ENCODE measurements around the gene RHBDF1.
"Not testable (repeated sequence)": the region's sequence is repeated elsewhere in the genome, so short reads cannot be mapped to it uniquely, and the experiment has no call there.

Gene RHBDF1

GRCh38 chr16:44655-45054 lies 27.8 kb downstream of the RHBDF1 start:
- in situ Hi-C loops (cut with MboI; ENCODE audit: low pct_unique_long_range_greater_than_20kb, low sequenced_read_pairs), result no loop called here
- DNase-seq, result no peak

GRCh38 chr16:43294-43693 lies 29.1 kb downstream of the RHBDF1 start:
- in situ Hi-C loops (cut with MboI; ENCODE audit: low pct_unique_long_range_greater_than_20kb, low sequenced_read_pairs), result no loop called here
- no peak for DNase-seq

- DNase-seq, result no peak
- in situ Hi-C loops (cut with MboI; ENCODE audit: low pct_unique_long_range_greater_than_20kb, low sequenced_read_pairs), result no loop called here
Measured at GRCh38 chr16:42691-43090, 29.7 kb downstream of the RHBDF1 start.

- in situ Hi-C loops (cut with MboI; ENCODE audit: low pct_unique_long_range_greater_than_20kb, low sequenced_read_pairs), result no loop called here
- no peak for DNase-seq
Measured at GRCh38 chr16:42069-42457, 30.4 kb downstream of the RHBDF1 start.

- in situ Hi-C loops (cut with MboI; ENCODE audit: low pct_unique_long_range_greater_than_20kb, low sequenced_read_pairs), result no loop called here
- DNase-seq, result no peak
Measured at GRCh38 chr16:41439-42068, 30.9 kb downstream of the RHBDF1 start.

GRCh38 chr16:38941-39892 lies 33.2 kb downstream of the RHBDF1 start:
- DNase-seq, result peak; percentile 56
- in situ Hi-C loops (cut with MboI; ENCODE audit: low pct_unique_long_range_greater_than_20kb, low sequenced_read_pairs), result no loop called here

- in situ Hi-C loops (cut with MboI; ENCODE audit: low pct_unique_long_range_greater_than_20kb, low sequenced_read_pairs); DNase-seq: not testable (repeated sequence)
Measured at GRCh38 chr16:38206-38605, 34.2 kb downstream of the RHBDF1 start.

GRCh38 chr16:37511-37910 lies 34.9 kb downstream of the RHBDF1 start:
- in situ Hi-C loops (cut with MboI; ENCODE audit: low pct_unique_long_range_greater_than_20kb, low sequenced_read_pairs), result no loop called here
- DNase-seq, result no peak

- no peak for DNase-seq
- in situ Hi-C loops (cut with MboI; ENCODE audit: low pct_unique_long_range_greater_than_20kb, low sequenced_read_pairs), result no loop called here
Measured at GRCh38 chr16:36336-36984, 36.0 kb downstream of the RHBDF1 start.

GRCh38 chr16:35678-36305 lies 36.6 kb downstream of the RHBDF1 start:
- in situ Hi-C loops (cut with MboI; ENCODE audit: low pct_unique_long_range_greater_than_20kb, low sequenced_read_pairs), result no loop called here
- no peak for DNase-seq

GRCh38 chr16:35011-35677 lies 37.3 kb downstream of the RHBDF1 start:
- peak; percentile 64 for DNase-seq
- in situ Hi-C loops (cut with MboI; ENCODE audit: low pct_unique_long_range_greater_than_20kb, low sequenced_read_pairs), result no loop called here

GRCh38 chr16:34648-34987 lies 37.8 kb downstream of the RHBDF1 start:
- DNase-seq, result no peak
- in situ Hi-C loops (cut with MboI; ENCODE audit: low pct_unique_long_range_greater_than_20kb, low sequenced_read_pairs), result no loop called here

GRCh38 chr16:33877-34647 lies 38.4 kb downstream of the RHBDF1 start:
- DNase-seq, result no peak
- in situ Hi-C loops (cut with MboI; ENCODE audit: low pct_unique_long_range_greater_than_20kb, low sequenced_read_pairs), result no loop called here

GRCh38 chr16:33154-33876 lies 39.1 kb downstream of the RHBDF1 start:
- DNase-seq; in situ Hi-C loops (cut with MboI; ENCODE audit: low pct_unique_long_range_greater_than_20kb, low sequenced_read_pairs): not testable (repeated sequence)

- DNase-seq; in situ Hi-C loops (cut with MboI; ENCODE audit: low pct_unique_long_range_greater_than_20kb, low sequenced_read_pairs): not testable (repeated sequence)
Measured at GRCh38 chr16:30627-31026, 41.8 kb downstream of the RHBDF1 start.

GRCh38 chr16:25926-26348 lies 46.5 kb downstream of the RHBDF1 start:
- in situ Hi-C loops (cut with MboI; ENCODE audit: low pct_unique_long_range_greater_than_20kb, low sequenced_read_pairs); DNase-seq: not testable (repeated sequence)

GRCh38 chr16:24151-24550 lies 48.3 kb downstream of the RHBDF1 start:
- DNase-seq; in situ Hi-C loops (cut with MboI; ENCODE audit: low pct_unique_long_range_greater_than_20kb, low sequenced_read_pairs): not testable (repeated sequence)

- in situ Hi-C loops (cut with MboI; ENCODE audit: low pct_unique_long_range_greater_than_20kb, low sequenced_read_pairs); DNase-seq: not testable (repeated sequence)
Measured at GRCh38 chr16:20886-21285, 51.5 kb downstream of the RHBDF1 start.
